Endodermal cell (in vitro differentiated cells): ENCODE measurements around the gene IL23A. TPM values are rescaled to one million over a fixed set of nuclear protein-coding genes. Genes with fewer than 3 reads are reported as not detected.

Experiments
- DNase-seq: peaks from one replicate; pipeline ENCODE4 v3.0.0-alpha.2; 2017
- H3K27ac ChIP-seq: 2 replicates; pipeline ENCODE4 v1.5.1; 2013; ENCODE audit warnings: mild to moderate bottlenecking, low read depth, low read length, moderate library complexity
- H3K27me3 ChIP-seq: 2 replicates; pipeline ENCODE4 v1.6.1; 2013; ENCODE audit warnings: mild to moderate bottlenecking, low read length, moderate library complexity; ENCODE audit not compliant: insufficient read depth, control insufficient read depth, poor library complexity, severe bottlenecking
- H3K36me3 ChIP-seq: 2 replicates; pipeline ENCODE4 v1.7.0; 2013; ENCODE audit warnings: mild to moderate bottlenecking, low read length, moderate library complexity; ENCODE audit not compliant: control insufficient read depth, insufficient read depth
- H3K4me1 ChIP-seq: one replicate; pipeline ENCODE4 v1.7.0; 2013; ENCODE audit warnings: low read length; ENCODE audit not compliant: control insufficient read depth, insufficient read depth
- H3K4me3 ChIP-seq: 2 replicates; pipeline ENCODE4 v1.5.1; 2013; ENCODE audit warnings: mild to moderate bottlenecking, low read length, moderate library complexity
- H3K9ac ChIP-seq: 2 replicates; pipeline ENCODE4 v1.6.1; 2013; ENCODE audit warnings: mild to moderate bottlenecking, low read length, moderate library complexity; ENCODE audit not compliant: poor library complexity, severe bottlenecking; ENCODE audit errors: extremely low read depth
- H3K9me3 ChIP-seq: 2 replicates; pipeline ENCODE4 v1.6.1; 2013; ENCODE audit warnings: mild to moderate bottlenecking, low read length, moderate library complexity; ENCODE audit not compliant: control insufficient read depth
- H3K27ac Mint-ChIP-seq: 2 replicates; pipeline ENCODE4 v1.8.0; 2020; ENCODE audit warnings: mixed read lengths
- H3K27me3 Mint-ChIP-seq: 2 replicates; pipeline ENCODE4 v1.8.0; 2021; ENCODE audit warnings: mild to moderate bottlenecking, mixed read lengths; ENCODE audit not compliant: insufficient read depth
- H3K36me3 Mint-ChIP-seq: 2 replicates; pipeline ENCODE4 v1.8.0; 2020; ENCODE audit warnings: low read depth, mixed read lengths
- H3K4me1 Mint-ChIP-seq: 2 replicates; pipeline ENCODE4 v1.8.0; 2020; ENCODE audit warnings: mixed read lengths
- H3K4me3 Mint-ChIP-seq: 2 replicates; pipeline ENCODE4 v1.8.0; 2020; ENCODE audit warnings: mild to moderate bottlenecking, moderate library complexity, mixed read lengths
- H3K9me3 Mint-ChIP-seq: 2 replicates; pipeline ENCODE4 v1.8.0; 2020; ENCODE audit warnings: mild to moderate bottlenecking, mixed read lengths
- CTCF ChIP-seq: fragments of 200-600 bp; sonication (generic); conservative IDR thresholded peaks from 2 replicates; pipeline ENCODE4 v1.5.0; 2021; ENCODE audit warnings: antibody characterized with exemption, mild to moderate bottlenecking
- WGBS, 2 experiments: methylation state at CpG; one replicate each; pipeline versions ENCODE4 v1.1.5 to v1.1.7; 2013; ENCODE audit warnings: missing lambda C conversion rate in 2 of 2, mixed read lengths in 1 of 2; ENCODE audit not compliant: insufficient coverage in 1 of 2, insufficient read length in 1 of 2; 5-methylcytosine and 5-hydroxymethylcytosine counted together
- total RNA-seq, 2 donors: library from RNA; stranded (reverse); fragmentation: NEBNext Ultra II Directional in 1 of 2; extraction: Animal tissue kit (Norgen Biotek cat#: 25700) in 1 of 2; gene quantifications; 2 replicates in 1 of 2; 3 replicates in 1 of 2; pipeline ENCODE4 v1.2.1, GENCODE V29; 2021

IL23A gene
- total RNA-seq, 2 donors from 2014 or later = 4.6 to 10.4 TPM

GRCh38 chr12:56332512-56333196 is 6.0 kb upstream of the IL23A start:
- no peaks in the 10 kb centered on the region for H3K9me3 Mint-ChIP-seq
- H3K9ac ChIP-seq = no peak overlapping the region
- peak overlapping the region; percentile 99 for H3K27ac Mint-ChIP-seq
- no peaks in the 10 kb centered on the region for H3K27me3 Mint-ChIP-seq
- H3K9me3 ChIP-seq = no peaks in the 10 kb centered on the region
- DNase-seq = no peak
- no peak overlapping the region for H3K27ac ChIP-seq
- H3K27me3 ChIP-seq = no peaks in the 10 kb centered on the region
- H3K36me3 Mint-ChIP-seq = peaks cover 3% of the 10 kb centered on the region
- WGBS, 2 experiments = 90 to 97% methylated on average over 7 to 10 of the region's 11 CpGs
- H3K4me1 Mint-ChIP-seq = peaks cover 11% of the 10 kb centered on the region
- peak overlapping the region; percentile 82 for H3K4me3 Mint-ChIP-seq
- H3K4me3 ChIP-seq = peak overlapping the region; percentile 91
- TF ChIP-seq CTCF = no peak
- no peaks in the 10 kb centered on the region for H3K4me1 ChIP-seq
- H3K36me3 ChIP-seq = no peaks in the 10 kb centered on the region

- no peaks in the 10 kb centered on the region for H3K4me1 ChIP-seq
- H3K27me3 Mint-ChIP-seq = no peaks in the 10 kb centered on the region
- H3K9me3 ChIP-seq = no peaks in the 10 kb centered on the region
- peak overlapping the region; percentile 82 for H3K4me3 Mint-ChIP-seq
- peak overlapping the region; percentile 99 for H3K27ac Mint-ChIP-seq
- peak overlapping the region; percentile 91 for H3K4me3 ChIP-seq
- H3K4me1 Mint-ChIP-seq = peaks cover 8% of the 10 kb centered on the region
- peaks cover 3% of the 10 kb centered on the region for H3K36me3 Mint-ChIP-seq
- TF ChIP-seq CTCF = no peak
- H3K27ac ChIP-seq = peak overlapping the region; percentile 86
- no peaks in the 10 kb centered on the region for H3K27me3 ChIP-seq
- no peaks in the 10 kb centered on the region for H3K36me3 ChIP-seq
- 32% methylated on average over 6 of the region's 8 CpGs; no CpG with 5 or more reads in 1 of the 2 experiments for WGBS, 2 experiments
- H3K9ac ChIP-seq = peak overlapping the region; percentile 81
- DNase-seq = no peak
- no peaks in the 10 kb centered on the region for H3K9me3 Mint-ChIP-seq
These were observed 5.4 kb upstream of the IL23A start for GRCh38 chr12:56333197-56333678.

- no peaks in the 10 kb centered on the region for H3K9me3 ChIP-seq
- peak within 1 kb of the TSS; percentile 91 for H3K4me3 ChIP-seq
- H3K27ac ChIP-seq = peak within 1 kb of the TSS; percentile 86
- DNase-seq = peak; percentile 99
- Mint-ChIP-seq H3K4me1 (peaks cover 12% of the 10 kb centered on the region), H3K9me3 (no peaks in the 10 kb centered on the region), H3K27me3 (no peaks in the 10 kb centered on the region), H3K4me3 (peak within 1 kb of the TSS; percentile 82), H3K27ac (peak within 1 kb of the TSS; percentile 99), H3K36me3 (peaks cover 3% of the 10 kb centered on the region)
- peak within 1 kb of the TSS; percentile 81 for H3K9ac ChIP-seq
- TF ChIP-seq CTCF = peak; percentile 90
- no peaks in the 10 kb centered on the region for H3K27me3 ChIP-seq
- 0 to 2% methylated on average over 17 to 45 of the region's 45 CpGs for WGBS, 2 experiments
- no peaks in the 10 kb centered on the region for H3K36me3 ChIP-seq
- H3K4me1 ChIP-seq = no peaks in the 10 kb centered on the region
These were observed 4.8 kb upstream of the IL23A start, which contains the start of gene PAN2 for GRCh38 chr12:56333679-56334489. Gene PAN2, minus strand, starts transcription at chr12:56334000. Its CDS starts 906 bp downstream, at chr12:56333094.
